DMS 273 treated with DMSO at 0.1 percent for 48 hours (cell line): Measurements from ENCODE around the gene CLMN.
"Not testable (repeated sequence)": the region's sequence is repeated elsewhere in the genome, so short reads cannot be mapped to it uniquely, and the experiment has no call there.

Experiments
- DNase-seq: peaks from one replicate; lab custom pipeline; 2025; lab: John Stamatoyannopoulos, UW

The CLMN gene

DNA sequence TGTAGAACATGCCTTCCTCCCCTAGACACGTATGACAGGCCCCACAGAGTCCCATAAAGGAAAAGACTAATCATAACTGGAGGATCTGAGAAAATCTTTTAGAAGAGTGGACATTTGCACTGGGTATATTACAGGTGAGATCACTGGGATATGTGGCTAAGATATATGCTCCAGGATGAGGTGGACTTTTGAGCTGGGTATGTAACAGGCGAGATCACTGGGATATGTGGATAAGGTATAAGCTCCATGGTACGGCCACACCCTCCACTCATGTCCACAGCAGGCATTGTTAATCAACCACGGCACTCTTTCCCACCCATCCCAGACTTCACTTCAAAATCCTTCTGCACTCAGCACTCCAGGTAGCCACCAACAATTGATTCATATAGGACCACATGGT is 34.1 kb downstream of the CLMN start:
- DNase-seq = no peak

DNA sequence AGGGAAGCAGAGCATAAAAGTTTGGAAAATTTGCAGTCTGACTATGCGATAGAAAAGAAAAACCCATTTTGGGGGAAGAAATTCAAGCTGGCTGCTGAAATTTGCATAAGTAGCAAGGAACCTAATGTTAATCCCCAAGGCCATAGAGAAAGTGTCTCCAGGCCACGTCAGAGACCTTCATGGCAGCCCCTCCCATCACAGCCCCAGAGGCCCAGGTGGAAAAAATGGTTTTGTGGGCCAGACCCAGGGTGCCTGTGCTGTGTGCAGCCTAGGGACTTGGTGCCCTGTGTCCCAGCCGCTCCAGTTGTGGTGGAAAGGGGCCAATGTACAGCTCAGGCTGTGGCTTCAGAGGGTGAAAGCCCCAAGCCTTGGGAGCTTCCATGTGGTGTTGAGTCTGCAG is 35.9 kb downstream of the CLMN start:
- DNase-seq = not testable (repeated sequence)

DNA sequence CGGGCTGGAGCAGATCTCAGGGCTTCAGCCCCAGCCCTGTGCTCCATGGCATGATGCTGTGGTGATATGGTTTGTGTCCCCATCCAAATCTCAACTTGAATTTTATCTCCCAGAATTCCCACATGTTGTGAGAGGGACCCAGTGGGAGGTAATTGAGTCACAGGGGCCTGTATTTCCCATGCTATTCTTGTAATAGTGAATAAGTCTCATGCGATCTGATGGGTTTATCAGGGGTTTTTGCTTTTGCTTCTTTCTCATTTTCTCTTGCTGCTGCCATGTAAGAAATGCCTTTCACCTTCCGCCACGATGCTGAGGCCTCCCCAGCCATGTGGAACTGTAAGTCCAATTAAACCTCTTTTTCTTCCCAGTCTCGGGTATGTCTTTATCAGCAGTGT is 36.7 kb downstream of the CLMN start:
- not testable (repeated sequence) for DNase-seq

DNA sequence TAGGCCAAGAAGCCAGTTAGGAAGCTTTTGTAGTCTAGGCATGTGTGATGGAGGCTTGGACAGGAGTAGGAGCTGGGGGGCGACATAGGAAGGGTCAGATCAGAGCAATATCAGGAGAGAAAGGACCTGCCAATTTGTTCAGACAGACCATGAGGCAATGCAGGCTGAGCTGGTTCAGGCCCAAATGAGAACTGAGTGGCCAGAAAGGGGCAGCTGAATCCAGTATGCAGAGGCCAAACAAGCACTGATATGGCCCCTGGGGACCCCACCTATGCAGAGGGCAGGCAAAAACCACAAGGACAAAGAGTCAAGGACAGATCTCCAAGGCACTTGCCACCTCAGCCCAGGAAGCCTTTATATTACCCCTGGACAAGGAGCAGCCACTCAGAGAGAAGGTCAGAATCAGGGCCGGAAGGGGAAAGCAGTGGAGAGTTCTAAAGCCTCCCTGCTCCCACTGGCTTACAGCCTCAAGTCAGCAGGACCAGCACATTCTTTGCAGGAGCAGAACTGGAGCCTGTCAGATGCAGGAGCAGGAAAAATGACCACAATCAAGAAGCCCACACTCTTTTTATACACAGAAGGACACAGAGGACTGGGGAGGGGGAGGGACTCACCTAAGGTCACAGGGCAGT is 37.2 kb downstream of the CLMN start:
- DNase-seq = no peak

DNA sequence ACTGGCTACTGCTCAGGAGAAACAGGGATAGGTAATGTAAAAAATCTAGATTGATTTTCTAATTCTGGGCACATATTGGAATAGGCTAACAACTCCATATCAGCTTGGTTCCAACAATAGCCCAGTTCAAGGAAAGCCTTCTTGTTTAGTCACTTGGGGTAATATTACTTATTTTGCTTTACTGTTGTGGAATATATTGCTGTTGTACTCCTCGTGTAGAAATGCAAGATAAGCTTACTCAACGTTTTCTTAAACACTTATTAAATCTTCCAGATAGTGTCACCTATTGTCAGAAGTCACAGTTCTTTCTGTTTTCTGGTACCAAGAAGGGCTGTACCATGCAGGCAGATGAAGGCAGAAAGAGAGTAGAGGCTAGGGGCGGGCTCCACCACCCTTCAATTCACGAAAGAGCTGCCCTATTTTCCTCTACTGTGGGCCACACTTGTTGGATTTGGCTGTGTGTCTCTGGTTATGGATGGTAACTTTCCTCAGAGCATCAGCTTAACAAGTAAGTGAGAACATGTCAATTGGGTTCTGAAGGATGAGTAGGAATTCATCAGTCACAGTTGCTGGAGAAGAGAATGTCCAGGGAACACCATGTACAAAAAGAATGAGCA is 38.0 kb downstream of the CLMN start:
- no peak for DNase-seq

GRCh38 chr14:95275494-95275893 is 44.2 kb downstream of the CLMN start:
- DNase-seq = no peak

- no peak for DNase-seq
Observed at GRCh38 chr14:95274874-95275273, 44.8 kb downstream of the CLMN start.

DNA sequence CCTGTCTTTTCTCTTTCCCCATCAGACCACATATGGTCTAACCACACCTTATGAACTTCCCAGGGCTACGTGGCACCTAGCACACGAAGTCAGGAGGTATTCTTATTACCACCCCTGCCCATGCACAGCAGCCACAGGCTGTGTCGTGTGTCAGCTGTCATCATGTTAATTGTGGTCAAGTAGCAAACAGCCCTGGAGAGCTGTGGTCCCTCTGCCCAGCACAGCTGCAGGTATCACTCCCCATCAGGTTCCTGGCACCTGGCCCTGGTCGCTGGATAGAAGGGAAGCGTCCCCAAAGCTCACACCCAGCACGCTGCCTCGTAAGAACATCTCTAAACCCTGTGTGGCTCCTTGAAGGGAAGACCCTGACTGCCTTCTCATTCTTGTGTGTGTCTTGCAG is 45.4 kb downstream of the CLMN start:
- no peak for DNase-seq

DNA sequence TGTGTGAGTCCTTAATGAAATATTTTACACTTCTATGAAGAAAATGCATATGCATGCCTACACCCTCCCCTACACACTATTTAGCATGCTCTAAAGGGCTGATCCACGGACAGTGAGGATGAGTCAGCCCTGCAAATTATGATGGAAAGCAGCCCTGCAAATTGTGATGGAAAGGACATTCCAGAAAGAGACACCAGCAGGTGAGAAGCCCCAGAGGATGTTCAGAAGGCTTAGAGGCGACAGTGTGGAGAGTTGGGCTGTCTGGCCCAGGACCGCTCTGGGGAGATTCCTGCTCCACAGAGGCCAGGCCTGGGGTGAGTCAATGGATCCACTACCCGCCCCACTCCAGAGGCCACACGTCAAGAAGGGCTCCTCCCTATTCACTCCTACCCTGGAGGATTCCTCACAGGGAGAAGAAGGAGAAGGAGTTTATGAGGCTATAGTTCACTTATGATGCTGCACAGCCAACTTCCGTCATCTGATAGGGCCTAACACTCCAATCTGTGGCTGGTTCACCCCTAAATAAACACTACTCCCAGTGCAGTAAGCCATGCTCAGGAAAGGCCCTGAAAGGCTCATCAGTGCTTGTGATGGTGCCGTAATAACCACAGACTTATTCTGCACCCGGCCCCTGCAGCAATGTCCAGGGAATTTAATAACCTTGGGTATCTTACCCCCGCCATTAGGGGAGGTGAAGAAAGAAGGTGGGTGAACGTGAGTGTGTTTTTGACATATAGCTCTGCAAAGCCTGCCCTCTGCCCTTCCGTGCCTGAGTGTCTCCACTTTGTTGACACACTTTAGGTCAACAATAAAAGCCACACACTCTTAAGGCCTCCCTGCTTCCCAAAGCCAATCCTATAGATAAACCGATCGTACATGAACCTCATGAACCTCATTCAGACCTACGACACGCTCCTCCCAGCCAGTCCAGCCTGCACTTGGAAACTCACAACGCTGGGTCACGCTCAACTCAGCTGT is 46.4 kb downstream of the CLMN start:
- DNase-seq = no peak

DNA sequence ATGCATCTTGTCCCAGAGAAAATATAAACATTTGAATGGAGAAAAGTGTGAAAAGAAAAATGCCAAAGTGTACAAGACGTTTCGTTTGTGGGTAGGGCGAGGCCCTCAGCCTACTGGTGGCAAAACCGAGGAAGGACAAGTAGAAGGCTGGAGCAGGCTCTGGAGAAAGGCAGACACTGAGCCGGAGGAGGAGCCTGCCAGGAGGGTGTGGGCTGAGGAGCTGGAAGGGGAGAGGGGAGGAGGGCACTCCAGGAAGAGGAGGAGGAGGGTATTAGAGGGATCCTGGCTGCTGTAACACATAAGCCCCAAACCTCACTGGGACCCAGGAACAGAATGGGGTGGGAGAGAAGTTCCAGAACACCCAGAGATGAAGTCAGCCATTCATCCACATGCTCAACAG is 47.7 kb downstream of the CLMN start:
- no peak for DNase-seq

- no peak for DNase-seq
Observed at GRCh38 chr14:95270203-95270602, 49.5 kb downstream of the CLMN start.

DNA sequence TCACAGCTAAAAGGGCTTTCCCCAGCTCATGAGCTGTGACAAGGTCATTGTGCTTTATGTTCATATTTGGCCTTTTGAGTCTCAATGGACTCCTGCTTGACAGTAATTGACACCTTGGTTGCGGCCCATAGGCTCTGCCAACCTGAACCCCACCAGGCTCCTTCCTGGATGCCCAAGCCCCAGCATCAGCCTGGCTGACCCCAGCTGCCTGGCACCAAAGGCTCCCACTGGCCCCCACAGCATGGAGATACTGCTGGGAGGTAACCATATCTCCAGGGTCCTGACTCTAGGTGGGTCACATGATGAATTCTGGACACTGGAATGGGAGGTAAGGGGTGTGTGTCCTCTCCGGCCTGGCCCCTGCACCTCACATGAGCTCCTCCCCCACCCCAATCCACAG is 50.2 kb downstream of the CLMN start:
- DNase-seq = no peak

DNA sequence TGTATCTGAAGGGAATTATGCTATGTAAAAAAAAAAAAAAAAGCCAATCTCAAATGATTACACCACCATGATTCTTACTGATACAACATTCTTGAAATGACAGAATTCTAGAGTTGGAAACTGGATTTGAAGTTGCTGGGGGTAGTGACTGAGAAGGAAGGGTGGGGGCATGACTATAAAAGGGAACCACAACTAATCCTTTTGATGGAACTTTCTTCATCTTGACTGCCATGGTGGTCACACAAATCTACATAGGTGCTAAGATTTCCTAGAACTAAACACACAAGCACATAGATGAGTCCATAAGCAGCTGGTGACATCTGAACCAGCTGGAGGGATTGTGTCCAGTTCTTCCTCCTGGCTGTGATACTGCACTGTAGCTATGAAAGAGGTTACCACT is 51.4 kb downstream of the CLMN start:
- DNase-seq = no peak

- DNase-seq = no peak
Observed at GRCh38 chr14:95267306-95267705, 52.4 kb downstream of the CLMN start.

DNA sequence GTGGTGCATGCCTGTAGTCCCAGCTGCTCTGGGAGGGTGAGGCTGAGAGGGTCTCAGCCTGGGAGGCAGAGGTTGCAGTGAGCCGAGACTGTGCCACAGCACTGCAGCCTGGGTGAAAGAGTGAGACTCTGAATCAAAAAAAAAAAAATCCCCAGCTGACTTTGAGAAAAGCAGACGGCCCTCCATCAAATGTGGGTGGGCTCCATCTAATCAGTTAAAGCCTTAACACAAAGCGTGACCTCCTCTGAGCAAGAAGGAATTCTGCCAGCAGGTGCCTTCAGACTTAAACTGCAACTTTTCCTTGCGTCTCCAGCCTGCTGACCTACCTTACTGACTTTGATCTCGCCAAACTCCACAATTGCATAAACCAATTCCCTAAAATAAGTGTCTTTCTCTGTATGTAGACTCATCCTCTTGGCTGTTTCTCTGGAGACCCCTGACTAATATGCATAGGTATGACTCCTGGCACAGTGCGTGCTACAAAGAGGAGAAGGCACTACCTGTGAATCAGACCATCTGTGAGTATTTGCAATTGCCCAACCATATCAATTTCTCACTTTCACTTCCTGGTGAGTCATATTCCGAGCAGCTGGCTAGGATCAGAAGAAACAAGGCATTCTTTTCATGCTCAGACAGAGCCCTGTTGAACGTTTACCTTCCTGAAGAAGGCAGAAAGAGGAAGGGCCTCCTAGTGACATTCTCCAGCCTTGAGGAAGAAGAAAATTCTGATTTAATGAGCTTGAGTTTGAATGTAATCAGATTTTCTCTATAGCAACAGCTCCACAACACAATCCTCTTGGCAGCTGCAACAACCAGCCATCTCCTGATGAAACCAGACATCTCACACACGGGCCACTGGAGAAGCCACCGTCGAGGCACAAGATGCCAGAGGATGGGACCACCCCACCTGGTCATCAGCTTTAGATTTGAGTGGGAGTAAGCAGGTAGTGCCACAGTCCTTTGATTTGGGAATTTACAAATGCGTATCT is 54.3 kb downstream of the CLMN start:
- DNase-seq = peak; percentile 70

DNA sequence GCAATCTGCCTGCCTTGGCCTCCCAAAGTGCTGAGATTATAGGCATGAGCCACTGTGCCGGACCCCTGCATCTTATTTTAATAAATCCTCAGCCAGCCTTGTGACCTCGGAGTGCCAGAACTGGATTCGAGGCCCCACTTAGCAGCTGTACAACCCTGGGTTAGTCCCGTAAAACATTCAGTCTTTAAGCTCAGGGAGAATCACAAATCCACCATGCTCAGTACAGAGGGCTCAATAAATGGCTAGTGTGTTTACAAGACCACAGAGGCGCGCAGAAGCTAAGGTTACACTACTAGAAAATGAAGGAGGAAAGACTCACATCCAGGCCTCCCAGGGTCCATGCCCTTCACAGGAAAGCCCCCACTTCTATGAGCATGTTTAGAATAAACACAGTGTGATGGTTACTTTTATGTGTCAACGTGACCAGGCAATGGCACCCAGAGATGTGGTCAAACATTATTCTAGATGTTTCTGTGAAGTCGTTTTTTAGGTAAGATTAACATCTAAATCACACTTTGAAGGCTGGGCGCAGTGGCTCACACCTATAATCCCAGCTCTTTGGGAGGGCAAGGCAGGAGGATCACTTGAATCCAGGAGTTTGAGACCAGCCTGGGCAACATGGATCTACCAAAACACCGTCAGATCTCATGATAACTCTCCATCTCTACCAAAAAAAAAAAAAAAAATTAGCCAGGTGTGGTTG is 55.3 kb downstream of the CLMN start:
- no peak for DNase-seq

- DNase-seq = no peak
Observed at GRCh38 chr14:95263527-95264231, 56.0 kb downstream of the CLMN start.

DNA sequence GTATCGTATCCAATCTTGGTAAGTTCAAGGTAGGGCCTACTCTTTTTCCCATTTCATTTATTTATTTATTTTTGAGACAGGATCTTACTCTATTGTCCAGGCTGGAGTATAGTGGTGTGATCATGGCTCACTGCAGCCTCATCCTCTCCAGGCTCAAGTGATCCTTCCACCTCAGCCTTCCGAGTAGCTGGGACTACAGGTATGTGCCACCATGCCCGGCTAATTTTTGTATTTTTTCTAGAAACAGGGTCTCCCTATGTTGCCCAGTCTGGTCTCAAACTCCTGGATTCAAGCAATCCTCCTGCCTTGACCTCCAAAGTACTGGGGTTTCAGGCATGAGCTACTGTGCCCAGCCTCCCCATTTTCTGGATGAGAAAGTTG is 57.2 kb downstream of the CLMN start:
- no peak for DNase-seq

- DNase-seq = no peak
Observed at GRCh38 chr14:95261616-95262510, 57.8 kb downstream of the CLMN start.
